GM12878 (cell line): ENCODE results near the gene CCL20. TPM values are rescaled to one million over a fixed set of nuclear protein-coding genes. Genes with fewer than 3 reads are reported as not detected.
A peak's percentile ranks its signal among the peaks of the same experiment; 100 is the strongest.

Experiments used
- ATAC-seq: fragments of 200-7000 bp; cut with Tn5 transposase; 3 replicates; pipeline ENCODE4 v1.9.1; 2020; ENCODE audit warnings: mild to moderate bottlenecking, moderate library complexity
- BruUV-seq: library from RNA; stranded (reverse); fragments of 400-500 nt; replicated peaks from 2 replicates; lab custom pipeline; 2021; lab: Mats Ljungman, UMichigan
- CTCF ChIA-PET: fragments of 300-600 bp; sonication (Branson Sonifier 250); formaldehyde crosslinking; extraction: SDS; loops from one replicate; lab custom pipeline; 2021; ENCODE audit warnings: inconsistent platforms; lab: Yijun Ruan, JAX
- POLR2A ChIA-PET: fragments of 350-600 bp; formaldehyde crosslinking; extraction: SDS; loops from one replicate; lab custom pipeline; 2021; ENCODE audit warnings: inconsistent platforms; lab: Charles Lee
- RAD21 ChIA-PET: fragments of 300-600 bp; sonication (Branson Sonifier 250); formaldehyde crosslinking; loops from one replicate; lab custom pipeline; 2023; ENCODE audit warnings: antibody characterized with exemption; ENCODE audit not compliant: unreplicated experiment; lab: Charles Lee
- SMC1A ChIA-PET: fragments of 300-600 bp; sonication (Branson Sonifier 250); formaldehyde crosslinking; loops from one replicate; lab custom pipeline; 2023; ENCODE audit not compliant: unreplicated experiment, uncharacterized antibody; lab: Charles Lee
- DNase-seq: peaks from one replicate; pipeline ENCODE4 v3.0.0-alpha.2; 2011; ENCODE audit warnings: low read depth, low spot score
- FAIRE-seq: peaks from 3 replicates; lab custom pipeline; 2011; peaks lifted over from hg19 to GRCh38; lab: Jason Lieb, UNC
- H2AFZ ChIP-seq: 2 replicates; pipeline ENCODE4 v1.6.0; 2011; ENCODE audit warnings: low read depth, low read length, control low read depth; ENCODE audit not compliant: control insufficient read depth
- H3K27ac ChIP-seq: 2 replicates; pipeline ENCODE4 v1.5.1; 2011; ENCODE audit warnings: control low read depth; ENCODE audit not compliant: control insufficient read depth, insufficient read depth
- H3K27me3 ChIP-seq, 2 experiments: replicated peaks in 1 of 2; 2 replicates each; pipeline versions ENCODE4 v1.6.0 to v1.6.1; 2011; ENCODE audit warnings: low read length in 1 of 2; ENCODE audit not compliant: control insufficient read depth in 2 of 2, insufficient read depth in 2 of 2
- H3K36me3 ChIP-seq, 2 experiments: 2 replicates each; pipeline ENCODE4 v1.5.1; 2011; ENCODE audit warnings: low read length in 1 of 2; ENCODE audit not compliant: control insufficient read depth in 2 of 2, insufficient read depth in 2 of 2
- H3K4me1 ChIP-seq: 2 replicates; pipeline ENCODE4 v1.6.1; 2011; ENCODE audit warnings: mild to moderate bottlenecking, low read length, moderate library complexity, mixed read lengths; ENCODE audit not compliant: control insufficient read depth, insufficient read depth
- H3K4me2 ChIP-seq: 2 replicates; pipeline ENCODE4 v1.6.0; 2011; ENCODE audit warnings: control low read depth; ENCODE audit not compliant: control insufficient read depth, insufficient read depth
- H3K4me3 ChIP-seq: fragments of 200-600 bp; sonication (generic); 2 replicates; pipeline ENCODE4 v1.5.1; 2016
- H3K79me2 ChIP-seq: 2 replicates; pipeline ENCODE4 v1.6.0; 2011; ENCODE audit warnings: low read length; ENCODE audit not compliant: control insufficient read depth, insufficient read depth
- H3K9ac ChIP-seq: 2 replicates; pipeline ENCODE4 v1.8.0; 2011; ENCODE audit warnings: low read length, control low read depth, mixed read lengths; ENCODE audit not compliant: control insufficient read depth, insufficient read depth
- H3K9me3 ChIP-seq: replicated peaks from 3 replicates; pipeline ENCODE4 v1.5.1; 2011; ENCODE audit warnings: mild to moderate bottlenecking, low read length; ENCODE audit not compliant: control insufficient read depth, insufficient read depth
- H4K20me1 ChIP-seq: 2 replicates; pipeline ENCODE4 v1.6.0; 2011; ENCODE audit not compliant: control insufficient read depth, insufficient read depth
- CBFB ChIP-seq: IDR thresholded peaks from 2 replicates; pipeline ENCODE4 v1.6.1; 2016; ENCODE audit warnings: antibody characterized with exemption, low read depth
- CTCF ChIP-seq, 3 experiments: IDR thresholded peaks in 2 of 3; conservative IDR thresholded peaks in 1 of 3; 2 replicates each; pipeline ENCODE4 v1.5.1; 2011; ENCODE audit warnings: low read depth in 3 of 3, low read length in 3 of 3, mild to moderate bottlenecking in 3 of 3, control low read depth in 2 of 3, moderate library complexity in 2 of 3, inconsistent platforms in 1 of 3, mixed read lengths in 1 of 3; ENCODE audit not compliant: control insufficient read depth in 2 of 3, insufficient read depth in 1 of 3; ENCODE audit errors: extremely low read depth in 1 of 3
- PKNOX1 ChIP-seq: fragments of 450-650 bp; IDR thresholded peaks from 2 replicates; pipeline ENCODE4 v1.6.1; 2016; ENCODE audit warnings: mild to moderate bottlenecking
- POU2F2 ChIP-seq: IDR thresholded peaks from 3 replicates; pipeline ENCODE4 v1.6.1; 2011; ENCODE audit warnings: low read depth, mild to moderate bottlenecking, low read length, borderline replicate concordance
- RAD21 ChIP-seq: IDR thresholded peaks from 2 replicates; pipeline ENCODE4 v1.6.1; 2011; ENCODE audit warnings: mild to moderate bottlenecking, low read depth, low read length, moderate library complexity; ENCODE audit not compliant: insufficient read depth
- RUNX3 ChIP-seq: IDR thresholded peaks from 2 replicates; pipeline ENCODE4 v1.6.1; 2012; ENCODE audit warnings: low read length, inconsistent platforms
- SMC3 ChIP-seq: IDR thresholded peaks from 2 replicates; pipeline ENCODE4 v1.6.1; 2011; ENCODE audit warnings: low read length, improper control_type of control experiment, borderline replicate concordance
- ZNF24 ChIP-seq: fragments of 450-650 bp; IDR thresholded peaks from 2 replicates; pipeline ENCODE4 v1.6.1; 2017; ENCODE audit warnings: antibody characterized with exemption, mild to moderate bottlenecking
- WGBS: methylation state at CpG from one replicate; pipeline ENCODE4 v1.1.6; 2016; ENCODE audit warnings: low lambda C conversion rate; ENCODE audit not compliant: insufficient replicate concordance, insufficient coverage; ENCODE audit errors: missing lambda C conversion rate; 5-methylcytosine and 5-hydroxymethylcytosine counted together
- in situ Hi-C: fragments of 300-500 bp; cut with MboI; formaldehyde crosslinking; loops from 9 replicates; pipeline ENCODE4 v1.14.3; 2018; ENCODE audit warnings: mixed read lengths
- intact Hi-C: fragments of 100-400 bp; cut with micrococcal nuclease; formaldehyde crosslinking; loops from one replicate; pipeline ENCODE4 v1.14.2; 2022; ENCODE audit not compliant: unreplicated experiment
- polyA plus RNA-seq, 11 experiments: library from polyadenylated mRNA; depleted of rRNA in 4 of 11; unstranded in 6 of 11; stranded (reverse) in 5 of 11; fragments of >200 nt; fragmentation: Nextera tagmentation in 4 of 11; fragmentation: Illumina TruSeq in 1 of 11; extraction: Ambion mirVana in 4 of 11; extraction: Trizol in 1 of 11; gene quantifications; 1 replicate in 1 of 11; 2 replicates in 10 of 11; pipeline versions ENCODE4 v1.2.1 to v1.2.3, GENCODE V29; 2011 to 2016; ENCODE audit warnings: inconsistent platforms in 2 of 11, missing spikeins in 2 of 11, low read depth in 1 of 11
- total RNA-seq, 4 experiments: library from RNA; depleted of rRNA in 3 of 4; stranded (reverse); fragments of >200 nt in 3 of 4; fragmentation: Illumina TruSeq in 1 of 4; extraction: Trizol in 1 of 4; gene quantifications; 2 replicates each; pipeline versions ENCODE4 v1.2.1 to v1.2.3, GENCODE V29; 2013 to 2021

The CCL20 gene
- total and polyA plus RNA-seq, 10 of the 15 experiments (the other 5 are each of a cell fraction or from before 2014, with no cell fraction given) = 5.5 to 35.7 (median 15.6) TPM

GRCh38 chr2:227772932-227773331, 40.7 kb upstream of the CCL20 start:
- H3K4me2 ChIP-seq = no peak overlapping the region
- H3K27ac ChIP-seq = no peak overlapping the region
- ChIA-PET CTCF (interaction anchor here (0.8 to 13.3 kb wide), 12 partner anchors 10 to 118 kb away, joined by 3 to 387 read pairs (median 6); partner anchors contain the start of gene CCL20), SMC1A (interaction anchor here (0.6 to 7.9 kb wide), 4 partner anchors 10 to 367 kb away, joined by 3 to 133 read pairs (median 5); no protein-coding TSS in a partner anchor), POLR2A (interaction anchor here (0.6 kb wide), 1 partner anchor 33 kb away, joined by 3 read pairs; no protein-coding TSS in a partner anchor), RAD21 (interaction anchor here (1.6 to 3.7 kb wide), 3 partner anchors 84 to 115 kb away, joined by 5 to 23 read pairs (median 5); no protein-coding TSS in a partner anchor)
- H3K9ac ChIP-seq = no peak overlapping the region
- H3K36me3 ChIP-seq = no peaks in the 10 kb centered on the region
- intact Hi-C loops (no loop called here), in situ Hi-C loops (no loop called here)
- H3K27me3 ChIP-seq = no peaks in the 10 kb centered on the region
- BruUV-seq = no TSS peak
- no peaks in the 10 kb centered on the region for H3K9me3 ChIP-seq
- WGBS = 28% methylated on average over 2 of the region's 2 CpGs
- H4K20me1 ChIP-seq = no peaks in the 10 kb centered on the region
- no peaks in the 10 kb centered on the region for H3K4me1 ChIP-seq
- H2AFZ ChIP-seq = no peak overlapping the region
- FAIRE-seq = no peak
- H3K79me2 ChIP-seq = no peaks in the 10 kb centered on the region
- TF ChIP-seq PKNOX1 (peak; percentile 36; the same call in 1 of the 2 replicates), ZNF24 (0 out of 2 replicates have a peak, but pooled peaks have one; percentile 16), CBFB (no peak)
- DNase-seq = no peak
- ATAC-seq = peak; percentile 34; the same call in 2 of the 3 replicates
- H3K4me3 ChIP-seq = no peak overlapping the region

- RAD21 ChIA-PET = interaction anchor here (0.6 to 3.3 kb wide), 12 partner anchors 9 to 117 kb away, joined by 3 to 92 read pairs (median 4); no protein-coding TSS in a partner anchor
- Histone ChIP-seq H3K27ac (no peak overlapping the region), H4K20me1 (no peaks in the 10 kb centered on the region), H3K36me3 (no peaks in the 10 kb centered on the region), H3K9ac (no peak overlapping the region), H3K9me3 (no peaks in the 10 kb centered on the region), H3K79me2 (no peaks in the 10 kb centered on the region), H3K4me3 (no peak overlapping the region), H3K4me1 (no peaks in the 10 kb centered on the region), H2AFZ (no peak overlapping the region), H3K4me2 (no peak overlapping the region), H3K27me3 (no peaks in the 10 kb centered on the region)
- WGBS = 52% methylated on average over 15 of the region's 15 CpGs
- TF ChIP-seq POU2F2 (no peak), SMC3 (peak; percentile 46; the same call in 1 of the 2 replicates), CTCF (IDR thresholded peaks at IDR 0.05 in 2 of 3, conservative IDR thresholded peaks at IDR 0.05 in 1 of 3; ENCODE audit: control insufficient read depth in 2 of 3, extremely low read depth in 1 of 3, insufficient read depth in 1 of 3, low read depth in 3 of 3, low read length in 3 of 3) (peak; percentile 22 to 46 (median 43); a peak in 5 of 6 replicates), RUNX3 (0 out of 2 replicates have a peak, but pooled peaks have one; percentile 10), RAD21 (peak; percentile 43)
- no TSS peak for BruUV-seq
- SMC1A ChIA-PET = interaction anchor here (0.7 to 7.9 kb wide), 12 partner anchors 9 to 299 kb away, joined by 3 to 133 read pairs (median 4); no protein-coding TSS in a partner anchor
- intact Hi-C loops (loop anchor here (1.0 kb wide), 2 partner anchors 88 to 110 kb away; no protein-coding TSS in a partner anchor), in situ Hi-C loops (no loop called here)
- ATAC-seq (peak; percentile 94), DNase-seq (no peak), FAIRE-seq (no peak)
- POLR2A ChIA-PET = interaction anchor here (0.6 to 1.7 kb wide), 2 partner anchors 73 to 88 kb away, joined by 8 to 9 read pairs; no protein-coding TSS in a partner anchor
- CTCF ChIA-PET = interaction anchor here (0.5 to 13.3 kb wide), 35 partner anchors 8 to 536 kb away, joined by 3 to 387 read pairs (median 4); partner anchors contain the start of genes CCL20 and DAW1
Measured at GRCh38 chr2:227774011-227774624, 39.5 kb upstream of the CCL20 start.
